RWPE1 (cell line): ENCODE measurements around the gene IL31.

Experiments
- CTCF ChIA-PET: fragments of 350-600 bp; sonication (Branson Sonifier 250); formaldehyde crosslinking; extraction: SDS; loops from one replicate; lab custom pipeline; 2021; lab: Yijun Ruan, JAX
- POLR2A ChIA-PET: fragments of 400-600 bp; formaldehyde crosslinking; extraction: SDS; loops from one replicate; lab custom pipeline; 2020; ENCODE audit warnings: antibody characterized with exemption; ENCODE audit not compliant: low non-redundant PET; lab: Yijun Ruan, JAX
- DNase-seq: peaks from one replicate; pipeline ENCODE4 v3.0.0; 2012; ENCODE audit warnings: low spot score
- H3K27ac ChIP-seq: fragments of 450-650 bp; 2 replicates; pipeline ENCODE4 v1.5.1; 2017
- TF ChIP-seq, protein P1 (sequence below): fragments of 450-650 bp; conservative IDR thresholded peaks from 2 replicates; pipeline ENCODE4 v1.5.1; 2017; ENCODE audit warnings: low read depth, mild to moderate bottlenecking

Gene IL31

DNA sequence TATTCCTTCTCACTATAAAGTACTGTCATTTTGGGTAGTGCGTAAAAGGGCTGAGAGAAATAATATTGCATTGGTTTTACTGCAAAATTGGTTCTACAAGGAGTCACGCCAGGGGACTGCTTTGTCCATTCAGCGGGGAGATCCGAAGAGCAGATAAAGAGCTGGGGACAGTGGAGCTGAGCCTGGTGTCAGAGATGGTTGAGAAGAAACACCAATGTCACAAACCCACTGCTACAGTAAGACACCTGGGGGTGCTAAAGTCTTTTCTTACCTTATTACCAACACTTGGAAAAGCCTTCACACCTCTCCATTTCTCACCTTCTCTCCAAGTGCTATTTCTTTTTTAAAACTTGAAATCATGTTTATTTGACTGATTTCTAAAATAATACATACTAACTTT is 14.1 kb downstream of the IL31 start:
- DNase-seq = no peak
- CTCF ChIA-PET = interaction anchor here (1.4 kb wide), 1 partner anchor 31 kb away, joined by 5 read pairs; no protein-coding TSS in a partner anchor
- TF ChIP-seq, protein P1, sequence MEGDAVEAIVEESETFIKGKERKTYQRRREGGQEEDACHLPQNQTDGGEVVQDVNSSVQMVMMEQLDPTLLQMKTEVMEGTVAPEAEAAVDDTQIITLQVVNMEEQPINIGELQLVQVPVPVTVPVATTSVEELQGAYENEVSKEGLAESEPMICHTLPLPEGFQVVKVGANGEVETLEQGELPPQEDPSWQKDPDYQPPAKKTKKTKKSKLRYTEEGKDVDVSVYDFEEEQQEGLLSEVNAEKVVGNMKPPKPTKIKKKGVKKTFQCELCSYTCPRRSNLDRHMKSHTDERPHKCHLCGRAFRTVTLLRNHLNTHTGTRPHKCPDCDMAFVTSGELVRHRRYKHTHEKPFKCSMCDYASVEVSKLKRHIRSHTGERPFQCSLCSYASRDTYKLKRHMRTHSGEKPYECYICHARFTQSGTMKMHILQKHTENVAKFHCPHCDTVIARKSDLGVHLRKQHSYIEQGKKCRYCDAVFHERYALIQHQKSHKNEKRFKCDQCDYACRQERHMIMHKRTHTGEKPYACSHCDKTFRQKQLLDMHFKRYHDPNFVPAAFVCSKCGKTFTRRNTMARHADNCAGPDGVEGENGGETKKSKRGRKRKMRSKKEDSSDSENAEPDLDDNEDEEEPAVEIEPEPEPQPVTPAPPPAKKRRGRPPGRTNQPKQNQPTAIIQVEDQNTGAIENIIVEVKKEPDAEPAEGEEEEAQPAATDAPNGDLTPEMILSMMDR = no peak
- POLR2A ChIA-PET = no interaction called here
- H3K27ac ChIP-seq = no peak overlapping the region

DNA sequence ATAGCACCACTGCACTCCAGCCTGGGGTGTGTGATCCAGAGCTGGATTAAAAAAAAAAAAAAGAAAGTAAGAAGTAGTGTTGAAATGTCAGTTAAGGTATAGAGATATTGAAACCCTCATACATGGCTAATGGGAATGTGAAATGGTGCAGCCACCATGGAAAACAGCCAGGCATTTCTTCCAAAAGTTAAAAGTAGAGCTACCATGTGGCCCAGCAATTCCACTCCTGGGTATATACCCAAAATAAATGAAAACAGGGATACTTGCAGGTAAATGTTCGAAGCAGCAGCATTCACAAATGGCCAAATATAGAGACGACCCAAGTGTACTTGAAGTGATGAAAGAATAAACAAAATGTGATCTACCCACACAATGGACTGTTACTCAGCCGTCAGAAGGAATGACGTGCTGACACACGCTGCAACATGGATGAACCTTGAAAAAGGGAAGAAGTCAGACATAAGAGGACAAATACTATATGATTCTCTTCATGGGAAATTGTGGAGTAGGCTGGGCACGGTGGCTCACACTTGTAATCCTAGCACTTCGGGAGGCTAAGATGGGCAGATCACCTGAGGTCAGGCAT is 15.2 kb downstream of the IL31 start:
- no peak overlapping the region for H3K27ac ChIP-seq
- ChIA-PET POLR2A (no interaction called here), CTCF (interaction anchor here (0.6 to 1.4 kb wide), 4 partner anchors 32 to 574 kb away, joined by 4 to 5 read pairs (median 4); no protein-coding TSS in a partner anchor)
- DNase-seq = no peak
- TF ChIP-seq, protein P1 = no peak

DNA sequence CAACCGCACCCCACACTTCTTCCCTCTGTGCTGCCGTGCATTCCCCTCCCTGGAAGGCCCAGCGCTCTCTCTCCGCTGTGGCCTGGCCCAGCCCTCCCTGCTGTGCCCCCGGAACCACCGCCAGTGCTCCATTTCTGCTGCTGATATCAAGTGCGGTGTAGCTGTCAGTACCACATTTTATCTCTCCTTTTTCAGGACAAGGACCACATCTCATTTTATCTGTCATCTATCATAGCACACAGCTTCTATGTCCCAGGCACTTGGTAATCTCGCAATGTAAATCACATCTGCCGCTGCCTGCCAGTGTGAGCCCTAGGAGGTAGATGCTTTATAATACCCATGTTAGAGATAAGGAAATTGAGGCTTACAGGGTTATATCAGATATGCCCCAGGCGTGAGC is 18.3 kb downstream of the IL31 start:
- no peak overlapping the region for H3K27ac ChIP-seq
- ChIA-PET POLR2A (no interaction called here), CTCF (interaction anchor here (1.0 kb wide), 1 partner anchor 35 kb away, joined by 4 read pairs; no protein-coding TSS in a partner anchor)
- no peak for DNase-seq
- TF ChIP-seq, protein P1 = no peak

DNA sequence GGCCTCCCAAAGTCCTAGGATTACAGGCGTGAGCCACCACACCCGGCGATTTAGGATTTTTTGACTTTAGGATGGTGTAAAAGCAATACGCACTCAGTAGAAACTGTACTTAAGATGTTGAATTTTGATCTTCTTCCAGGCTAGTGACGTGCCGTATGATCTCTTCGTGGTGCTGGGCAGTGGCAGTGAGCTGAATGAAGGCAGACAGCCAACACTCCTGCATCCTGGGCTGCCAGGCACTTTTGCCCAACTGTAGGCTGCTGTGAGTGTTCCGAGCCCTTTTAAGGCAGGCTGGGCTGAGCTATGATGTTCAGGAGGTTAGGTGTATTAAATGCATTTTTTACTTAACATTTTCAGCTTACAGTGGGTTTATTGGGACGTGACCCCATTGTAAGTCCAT is 21.3 kb downstream of the IL31 start:
- no peak for DNase-seq
- ChIA-PET CTCF (interaction anchor here (0.7 kb wide), 1 partner anchor 38 kb away, joined by 3 read pairs; no protein-coding TSS in a partner anchor), POLR2A (no interaction called here)
- TF ChIP-seq, protein P1 = no peak
- no peak overlapping the region for H3K27ac ChIP-seq

DNA sequence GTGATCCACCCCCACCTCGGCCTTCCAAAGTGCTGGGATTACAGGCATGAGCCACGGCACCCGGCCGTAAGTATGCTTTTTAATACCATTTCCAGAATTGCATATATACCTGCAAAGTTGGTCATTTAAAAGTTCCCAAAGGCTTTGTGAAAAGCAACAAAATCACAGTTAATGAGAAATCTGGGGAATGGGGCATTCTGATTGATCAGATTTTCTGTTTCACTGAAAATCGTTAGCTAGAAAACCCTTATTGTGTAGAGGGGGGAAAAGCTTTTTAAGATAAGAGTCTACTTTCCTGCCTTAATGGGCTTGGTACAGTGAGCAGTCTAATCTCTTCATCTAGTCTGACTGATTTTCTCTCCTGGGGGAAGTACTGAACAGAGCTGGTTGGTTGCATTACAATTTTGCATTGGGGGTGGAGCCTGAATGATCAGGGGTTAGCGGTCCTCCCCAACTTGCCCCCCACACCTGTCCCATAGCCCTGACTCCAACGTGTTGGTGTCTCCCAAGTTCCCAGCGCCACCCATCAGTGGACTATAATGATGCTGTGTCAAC is 23.8 kb downstream of the IL31 start:
- DNase-seq = no peak
- CTCF ChIA-PET = interaction anchor here (0.7 kb wide), 1 partner anchor 40 kb away, joined by 4 read pairs; no protein-coding TSS in a partner anchor
- POLR2A ChIA-PET = no interaction called here
- TF ChIP-seq, protein P1 = no peak
- H3K27ac ChIP-seq = no peak overlapping the region

DNA sequence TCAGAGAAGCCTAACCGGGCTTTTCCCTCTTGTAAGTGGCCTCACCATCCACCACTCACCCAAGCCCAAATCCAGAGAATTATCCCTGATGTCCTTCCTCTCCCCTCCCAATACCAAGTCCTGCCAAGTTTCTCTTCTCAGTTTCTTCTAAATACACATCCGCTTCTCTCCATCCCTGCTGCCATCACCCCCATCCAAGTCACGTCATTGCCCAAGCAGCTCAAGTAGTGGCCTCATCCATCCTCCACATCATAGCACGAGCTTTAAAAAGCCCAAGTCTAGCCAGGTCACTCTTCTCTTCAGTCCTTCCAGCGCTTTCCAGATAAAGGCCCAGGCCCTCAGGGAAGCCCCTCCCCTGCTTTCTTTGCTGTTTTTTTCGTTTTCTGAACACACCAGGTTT is 25.4 kb downstream of the IL31 start:
- TF ChIP-seq, protein P1 = no peak
- no peak overlapping the region for H3K27ac ChIP-seq
- DNase-seq = no peak
- POLR2A ChIA-PET = no interaction called here
- CTCF ChIA-PET = interaction anchor here (0.7 to 1.4 kb wide), 2 partner anchors 24 to 42 kb away, joined by 4 read pairs; no protein-coding TSS in a partner anchor
